OCI-LY3 (cell line): ENCODE data around the gene ZNRF2.
"Not testable (repeated sequence)": the region's sequence is repeated elsewhere in the genome, so short reads cannot be mapped to it uniquely, and the experiment has no call there.

Source experiments
- H2AFZ ChIP-seq: fragments of 200-600, 300-600 bp; shearing (Covaris generic); 2 replicates; pipeline ENCODE4 v1.6.0; 2014; ENCODE audit warnings: antibody characterized with exemption, low read depth, low read length
- H3K27ac ChIP-seq: fragments of 200-600, 300-600 bp; sonication (generic); 2 replicates; pipeline ENCODE4 v1.5.1; 2014; ENCODE audit warnings: mild to moderate bottlenecking, low read length, moderate library complexity, mixed read lengths
- H3K27me3 ChIP-seq: fragments of 200-600, 300-600 bp; sonication (generic); 2 replicates; pipeline ENCODE4 v1.6.1; 2014; ENCODE audit warnings: low read depth, low read length, mixed read lengths
- H3K36me3 ChIP-seq: fragments of 200-600, 300-600 bp; sonication (generic); replicated peaks from 2 replicates; pipeline ENCODE3; 2014; ENCODE audit warnings: low read depth, low read length, mixed read lengths
- H3K4me1 ChIP-seq: fragments of 300-600, 200-600 bp; sonication (generic); 2 replicates; pipeline ENCODE4 v1.6.1; 2014; ENCODE audit warnings: low read length, mixed read lengths
- H3K4me2 ChIP-seq: fragments of 200-600, 300-600 bp; sonication (generic); 2 replicates; pipeline ENCODE4 v1.6.1; 2014; ENCODE audit warnings: low read length, mixed read lengths
- H3K4me3 ChIP-seq: fragments of 300-600, 200-600 bp; sonication (generic); 2 replicates; pipeline ENCODE4 v1.5.1; 2014; ENCODE audit warnings: antibody characterized with exemption, mild to moderate bottlenecking, low read length, moderate library complexity
- H3K79me2 ChIP-seq: fragments of 300-600, 200-600 bp; shearing (Covaris generic); 2 replicates; pipeline ENCODE4 v1.6.1; 2014; ENCODE audit warnings: mild to moderate bottlenecking, low read length, mixed read lengths
- H3K9ac ChIP-seq: fragments of 300-600, 200-600 bp; shearing (Covaris generic); 2 replicates; pipeline ENCODE4 v1.6.0; 2014; ENCODE audit warnings: mild to moderate bottlenecking, low read length, moderate library complexity
- H3K9me3 ChIP-seq: fragments of 200-600, 300-600 bp; shearing (Covaris generic); 2 replicates; pipeline ENCODE4 v1.6.1; 2014; ENCODE audit warnings: low read length, mixed read lengths; ENCODE audit not compliant: insufficient read depth
- H4K20me1 ChIP-seq: fragments of 200-600, 300-600 bp; sonication (generic); 2 replicates; pipeline ENCODE4 v1.6.1; 2016; ENCODE audit warnings: low read length, mixed read lengths; ENCODE audit not compliant: insufficient read depth
- CTCF ChIP-seq: fragments of 200-600, 300-600 bp; sonication (generic); IDR thresholded peaks from 2 replicates; pipeline ENCODE4 v1.5.1; 2014; ENCODE audit warnings: antibody characterized with exemption, low read length, low read depth
- EZH2phosphoT487 ChIP-seq: fragments of 200-600 bp; shearing (Covaris generic); IDR thresholded peaks from 2 replicates; pipeline ENCODE4 v1.6.1; 2018; ENCODE audit warnings: antibody characterized with exemption, mixed run types, low read depth

The ZNRF2 gene

GRCh38 chr7:30296304-30296703 is 11.9 kb downstream of the ZNRF2 start:
- peaks cover 53% of the 10 kb centered on the region for H3K79me2 ChIP-seq
- H3K36me3 ChIP-seq, H3K27me3 ChIP-seq, H3K27ac ChIP-seq, H3K4me3 ChIP-seq, H3K4me1 ChIP-seq, H3K9ac ChIP-seq, H4K20me1 ChIP-seq, H2AFZ ChIP-seq, H3K9me3 ChIP-seq, H3K4me2 ChIP-seq: not testable (repeated sequence)

- not testable (repeated sequence) for H3K4me3 ChIP-seq, H3K27me3 ChIP-seq, H3K9me3 ChIP-seq, H4K20me1 ChIP-seq, H3K36me3 ChIP-seq, H3K4me1 ChIP-seq, H3K9ac ChIP-seq, H2AFZ ChIP-seq, H3K4me2 ChIP-seq, H3K27ac ChIP-seq
- H3K79me2 ChIP-seq, result peaks cover 57% of the 10 kb centered on the region
Observed at GRCh38 chr7:30297499-30297898, 13.1 kb downstream of the ZNRF2 start.

GRCh38 chr7:30298409-30298808 is 14.0 kb downstream of the ZNRF2 start:
- H2AFZ ChIP-seq, H3K27ac ChIP-seq, H3K9me3 ChIP-seq, H3K9ac ChIP-seq, H3K36me3 ChIP-seq, H3K4me2 ChIP-seq, H3K27me3 ChIP-seq, H3K4me3 ChIP-seq: not testable (repeated sequence)
- H4K20me1 ChIP-seq, result peaks cover 11% of the 10 kb centered on the region
- peaks cover 56% of the 10 kb centered on the region for H3K79me2 ChIP-seq
- H3K4me1 ChIP-seq, result peaks cover 11% of the 10 kb centered on the region

GRCh38 chr7:30301751-30302150 is 17.4 kb downstream of the ZNRF2 start:
- Histone ChIP-seq H3K79me2 (peaks cover 66% of the 10 kb centered on the region), H4K20me1 (peaks cover 21% of the 10 kb centered on the region), H3K4me1 (peaks cover 16% of the 10 kb centered on the region), H3K27me3 (no peaks in the 10 kb centered on the region), H3K27ac (no peak overlapping the region), H2AFZ (no peak overlapping the region), H3K9me3 (no peaks in the 10 kb centered on the region), H3K4me2 (no peak overlapping the region), H3K4me3 (no peak overlapping the region), H3K36me3 (no peaks in the 10 kb centered on the region), H3K9ac (no peak overlapping the region)
- TF ChIP-seq EZH2phosphoT487, result no peak
- TF ChIP-seq CTCF, result no peak

GRCh38 chr7:30302656-30303311 is 18.4 kb downstream of the ZNRF2 start:
- Histone ChIP-seq H3K9me3 (no peaks in the 10 kb centered on the region), H3K4me1 (peaks cover 16% of the 10 kb centered on the region), H2AFZ (no peak overlapping the region), H3K27me3 (no peaks in the 10 kb centered on the region), H3K4me2 (no peak overlapping the region), H3K36me3 (no peaks in the 10 kb centered on the region), H3K79me2 (peaks cover 72% of the 10 kb centered on the region), H3K4me3 (no peak overlapping the region), H3K27ac (no peak overlapping the region), H3K9ac (no peak overlapping the region), H4K20me1 (peaks cover 21% of the 10 kb centered on the region)
- TF ChIP-seq CTCF, result no peak
- no peak for TF ChIP-seq EZH2phosphoT487
